Measurements from ENCODE around the gene FOXK1. TPM values are rescaled to one million over a fixed set of nuclear protein-coding genes. Genes with fewer than 3 reads are reported as not detected.

The FOXK1 gene
- total and polyA plus RNA-seq, 9 donors, result 5.8 to 43.9 (median 32.6) TPM

- WGBS, 3 donors, result 82 to 92% (median 84%) methylated on average over 9 of the region's 9 CpGs
- Histone ChIP-seq H3K4me1 (ENCODE audit: insufficient read depth) (peaks cover 1% of the 10 kb centered on the region), H3K9me3 (no peaks in the 10 kb centered on the region), H3K27ac (no peak overlapping the region), H3K27me3 (no peaks in the 10 kb centered on the region), H3K4me3 (no peak overlapping the region), H3K36me3 (no peaks in the 10 kb centered on the region)
- no peak for DNase-seq
- intact Hi-C loops (cut with DNase I), result loop anchor here in 1 of 4 donors (5.0 to 10.0 kb wide), 2 partner anchors 86 to 288 kb away; partner anchors contain the start of gene RADIL
- no peak for TF ChIP-seq EP300 (IDR thresholded peaks at IDR 0.05)
- TF ChIP-seq CTCF (IDR thresholded peaks at IDR 0.05), result no peak
- TF ChIP-seq POLR2A (IDR thresholded peaks at IDR 0.05), result no peak
Measured at GRCh38 chr7:4796453-4796852, 114.4 kb downstream of the FOXK1 start.

GRCh38 chr7:4797858-4798705 is 116.0 kb downstream of the FOXK1 start:
- TF ChIP-seq CTCF (IDR thresholded peaks at IDR 0.05) (peak; percentile 76 to 88 (median 83)), EP300 (IDR thresholded peaks at IDR 0.05) (no peak)
- peak; percentile 32 to 79 (median 60) for DNase-seq
- H3K4me3 ChIP-seq, result no peak overlapping the region

GRCh38 chr7:4798706-4799235 is 116.7 kb downstream of the FOXK1 start:
- no peaks in the 10 kb centered on the region for H3K4me1 ChIP-seq (ENCODE audit: insufficient read depth)
- no peak overlapping the region for H3K27ac ChIP-seq
- intact Hi-C loops (cut with DNase I), result loop anchor here in 1 of 4 donors (5.0 to 10.0 kb wide), 2 partner anchors 84 to 286 kb away; partner anchors contain the start of gene RADIL
- DNase-seq, result peak in 1 of 5 donors; percentile 21
- 85 to 89% (median 88%) methylated on average over 15 of the region's 15 CpGs for WGBS, 3 donors
- H3K9me3 ChIP-seq, result no peaks in the 10 kb centered on the region
- no peak overlapping the region for H3K4me3 ChIP-seq
- H3K27me3 ChIP-seq, result no peaks in the 10 kb centered on the region
- no peaks in the 10 kb centered on the region for H3K36me3 ChIP-seq
- TF ChIP-seq POLR2A (IDR thresholded peaks at IDR 0.05) (no peak), EP300 (IDR thresholded peaks at IDR 0.05) (no peak), CTCF (IDR thresholded peaks at IDR 0.05) (no peak)

More at GRCh38 chr7:4797858-4798705, 116.0 kb downstream of the FOXK1 start:
- intact Hi-C loops (cut with DNase I), result loop anchor here in 1 of 4 donors (5.0 to 10.0 kb wide), 2 partner anchors 84 to 287 kb away; partner anchors contain the start of gene RADIL
- Histone ChIP-seq H3K9me3 (no peaks in the 10 kb centered on the region), H3K36me3 (no peaks in the 10 kb centered on the region), H3K27me3 (no peaks in the 10 kb centered on the region), H3K4me1 (ENCODE audit: insufficient read depth) (no peaks in the 10 kb centered on the region), H3K27ac (no peak overlapping the region)
- WGBS, 3 donors, result 31 to 38% (median 33%) methylated on average over 37 of the region's 37 CpGs

GRCh38 chr7:4799508-4800268 is 117.6 kb downstream of the FOXK1 start:
- DNase-seq, result peak in 2 of 5 donors; percentile 36 to 38
- 38 to 63% (median 55%) methylated on average over 29 to 39 of the region's 39 CpGs for WGBS, 3 donors
- no peaks in the 10 kb centered on the region for H3K9me3 ChIP-seq
- H3K36me3 ChIP-seq, result no peaks in the 10 kb centered on the region
- intact Hi-C loops (cut with DNase I), result loop anchor here in 3 of 4 donors (2.0 to 10.0 kb wide), 6 partner anchors 83 to 288 kb away; partner anchors contain the start of gene RADIL (in 2 of the 3)
- no peak overlapping the region for H3K4me3 ChIP-seq
- no peak overlapping the region for H3K27ac ChIP-seq
- no peaks in the 10 kb centered on the region for H3K27me3 ChIP-seq
- no peak for TF ChIP-seq POLR2A (IDR thresholded peaks at IDR 0.05)
- TF ChIP-seq EP300 (IDR thresholded peaks at IDR 0.05), result no peak
- TF ChIP-seq CTCF (IDR thresholded peaks at IDR 0.05), result no peak
- H3K4me1 ChIP-seq (ENCODE audit: insufficient read depth), result no peaks in the 10 kb centered on the region

All from ovary (tissue), 9 donors.